ENCODE data around the gene ATP1B1.

DNA sequence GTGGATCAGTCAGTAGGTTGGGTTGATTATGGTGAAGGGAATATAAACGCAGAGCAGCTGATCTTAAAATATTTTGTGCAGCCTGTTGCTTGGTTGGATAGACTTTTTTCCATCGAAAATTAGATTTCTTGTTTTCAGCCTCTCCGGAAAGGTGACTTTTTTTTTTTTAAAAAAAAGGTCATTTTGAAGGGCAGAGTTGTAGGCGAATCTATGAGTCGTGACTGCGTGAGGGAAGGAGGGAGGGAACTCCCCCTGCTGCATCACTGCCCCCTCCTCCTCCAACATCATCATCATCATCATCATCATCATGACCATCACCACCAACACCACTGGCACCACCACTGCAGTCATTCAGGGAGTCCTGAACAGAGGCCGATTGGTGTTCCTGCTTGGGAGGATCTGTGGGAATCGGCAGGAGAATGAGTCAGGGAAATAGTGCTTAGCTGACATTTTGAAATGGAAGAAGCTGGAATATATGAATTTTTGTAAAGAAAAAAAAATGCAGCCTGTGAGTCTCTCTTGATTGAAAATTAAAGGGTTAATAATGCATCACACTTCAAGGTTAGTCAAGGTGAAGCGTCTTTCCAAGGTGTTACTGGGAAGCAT lies 1.2 kb downstream of the ATP1B1 start:
- TF ChIP-seq, protein P1, sequence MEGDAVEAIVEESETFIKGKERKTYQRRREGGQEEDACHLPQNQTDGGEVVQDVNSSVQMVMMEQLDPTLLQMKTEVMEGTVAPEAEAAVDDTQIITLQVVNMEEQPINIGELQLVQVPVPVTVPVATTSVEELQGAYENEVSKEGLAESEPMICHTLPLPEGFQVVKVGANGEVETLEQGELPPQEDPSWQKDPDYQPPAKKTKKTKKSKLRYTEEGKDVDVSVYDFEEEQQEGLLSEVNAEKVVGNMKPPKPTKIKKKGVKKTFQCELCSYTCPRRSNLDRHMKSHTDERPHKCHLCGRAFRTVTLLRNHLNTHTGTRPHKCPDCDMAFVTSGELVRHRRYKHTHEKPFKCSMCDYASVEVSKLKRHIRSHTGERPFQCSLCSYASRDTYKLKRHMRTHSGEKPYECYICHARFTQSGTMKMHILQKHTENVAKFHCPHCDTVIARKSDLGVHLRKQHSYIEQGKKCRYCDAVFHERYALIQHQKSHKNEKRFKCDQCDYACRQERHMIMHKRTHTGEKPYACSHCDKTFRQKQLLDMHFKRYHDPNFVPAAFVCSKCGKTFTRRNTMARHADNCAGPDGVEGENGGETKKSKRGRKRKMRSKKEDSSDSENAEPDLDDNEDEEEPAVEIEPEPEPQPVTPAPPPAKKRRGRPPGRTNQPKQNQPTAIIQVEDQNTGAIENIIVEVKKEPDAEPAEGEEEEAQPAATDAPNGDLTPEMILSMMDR (IDR thresholded peaks at IDR 0.05 in 8 of 11, conservative IDR thresholded peaks at IDR 0.05 in 3 of 11) = no peak
- peak in 1 of 3 donors; percentile 28 for TF ChIP-seq POLR2AphosphoS5 (IDR thresholded peaks at IDR 0.05)

Data from spleen (tissue), 7 donors.